Measurements from ENCODE around the gene MYO5A.
"Not testable (repeated sequence)": the region's sequence is repeated elsewhere in the genome, so short reads cannot be mapped to it uniquely, and the experiment has no call there.

The MYO5A gene

DNA sequence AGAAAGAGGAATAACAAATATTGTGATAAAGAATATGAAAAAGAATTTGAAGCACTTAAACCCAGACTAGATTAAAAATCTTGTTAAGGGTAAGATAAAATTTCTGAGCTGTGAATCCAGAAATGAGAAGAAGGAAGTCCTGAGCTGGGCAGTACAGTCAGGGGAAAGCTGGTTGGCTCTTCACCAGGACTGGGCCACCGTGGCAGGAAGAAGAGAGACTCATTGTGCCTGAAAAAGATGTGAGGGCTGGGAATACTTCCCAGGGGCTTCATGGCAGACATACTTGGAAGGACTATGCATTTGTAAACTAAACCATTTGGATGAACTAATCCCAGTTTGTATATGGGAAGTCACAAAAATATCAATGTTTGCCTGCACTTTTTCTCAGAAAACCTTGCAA is 204.6 kb downstream of the MYO5A start:
- no peak for DNase-seq

DNA sequence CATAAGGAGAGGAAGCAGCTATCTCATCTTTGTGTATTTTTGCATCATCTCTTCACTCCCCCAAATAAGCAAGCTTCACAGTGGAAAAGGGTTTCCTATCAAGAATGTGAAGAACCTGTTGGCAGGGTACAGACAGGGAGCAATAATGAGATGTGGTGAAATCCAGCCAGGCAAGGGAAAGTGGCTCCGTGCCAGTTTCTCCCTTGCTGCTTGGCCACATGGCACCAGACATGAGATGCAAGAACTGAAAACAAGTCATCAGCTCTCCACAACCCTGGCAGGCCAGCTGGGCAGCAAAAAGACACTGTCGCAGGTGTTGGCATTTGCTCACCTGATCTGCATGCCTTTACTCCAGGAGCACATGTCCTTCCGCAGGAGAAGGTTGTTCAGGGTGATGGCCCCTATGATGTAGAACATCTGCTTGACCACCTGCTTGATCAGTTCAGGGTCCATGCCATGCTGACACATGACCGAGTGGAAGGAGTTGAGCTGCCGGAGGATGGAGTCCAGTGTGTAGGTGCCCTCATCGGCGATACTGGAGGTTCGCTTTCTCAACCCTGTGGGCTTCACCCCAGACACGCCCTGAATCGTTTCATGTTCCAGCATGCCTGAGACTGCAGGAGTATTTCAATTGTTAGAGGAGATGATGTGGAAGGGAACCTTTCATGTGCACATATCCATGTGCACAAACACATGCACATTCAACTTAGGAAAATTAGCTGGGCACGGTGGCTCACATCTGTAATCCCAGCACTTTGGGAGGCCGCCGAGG is 209.8 kb downstream of the MYO5A start:
- no peak for DNase-seq

DNA sequence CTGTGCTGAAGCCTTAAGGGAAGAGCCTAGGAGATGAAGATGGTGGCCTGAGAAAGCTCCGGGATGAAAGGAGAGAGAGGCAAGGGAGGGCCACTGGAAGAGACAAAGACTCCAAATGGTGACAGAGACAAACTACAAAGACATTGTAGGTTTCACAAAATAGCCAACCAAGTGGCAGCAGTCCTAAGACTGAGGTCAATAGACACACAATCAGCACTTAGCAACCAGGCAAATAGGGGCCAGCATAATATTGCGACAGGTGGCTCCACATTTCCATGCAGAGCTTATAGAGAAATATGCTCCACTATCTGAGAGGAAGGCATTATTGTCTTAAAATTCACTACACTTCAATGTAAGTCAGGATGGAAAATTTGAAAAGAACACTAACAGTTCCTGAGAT is 211.0 kb downstream of the MYO5A start:
- DNase-seq, result no peak

DNA sequence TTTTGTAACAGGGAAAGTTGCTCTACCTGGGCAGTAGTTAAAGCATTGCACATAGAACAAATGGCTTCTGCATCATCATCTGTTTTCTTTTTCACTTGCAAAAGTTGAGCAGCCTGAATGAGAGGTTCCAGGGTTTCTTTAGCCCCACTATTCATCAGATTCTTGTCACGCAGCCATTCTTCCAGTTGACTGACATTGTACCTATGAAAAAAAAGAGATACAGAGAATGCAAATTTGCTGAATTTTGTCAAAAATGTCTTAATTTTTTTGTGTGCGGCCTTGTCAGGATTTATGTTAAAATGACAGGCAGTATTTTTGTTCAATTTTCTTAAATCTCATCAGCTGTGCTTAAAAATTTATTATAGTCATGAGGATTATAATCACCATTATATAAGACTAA is 211.7 kb downstream of the MYO5A start:
- DNase-seq, result no peak

DNA sequence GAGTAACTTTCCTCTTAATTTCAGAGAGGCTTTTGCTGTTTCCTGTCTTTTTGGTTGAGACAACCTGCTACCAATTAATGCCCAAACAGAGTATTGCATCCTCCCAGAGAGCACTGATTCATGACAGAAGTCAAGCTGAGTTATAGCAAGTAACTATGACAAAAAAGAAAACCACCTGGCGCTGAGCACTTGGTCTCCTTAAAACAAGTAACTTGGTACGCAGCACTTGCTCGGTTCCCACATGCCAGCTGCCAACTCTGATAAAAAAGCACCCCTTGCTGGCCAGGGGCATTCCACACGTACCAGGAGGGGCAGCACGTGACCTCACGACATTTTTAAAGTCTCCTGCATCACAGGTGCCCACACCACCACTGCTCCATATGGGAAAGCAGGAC is 219.5 kb downstream of the MYO5A start:
- DNase-seq, result no peak

DNA sequence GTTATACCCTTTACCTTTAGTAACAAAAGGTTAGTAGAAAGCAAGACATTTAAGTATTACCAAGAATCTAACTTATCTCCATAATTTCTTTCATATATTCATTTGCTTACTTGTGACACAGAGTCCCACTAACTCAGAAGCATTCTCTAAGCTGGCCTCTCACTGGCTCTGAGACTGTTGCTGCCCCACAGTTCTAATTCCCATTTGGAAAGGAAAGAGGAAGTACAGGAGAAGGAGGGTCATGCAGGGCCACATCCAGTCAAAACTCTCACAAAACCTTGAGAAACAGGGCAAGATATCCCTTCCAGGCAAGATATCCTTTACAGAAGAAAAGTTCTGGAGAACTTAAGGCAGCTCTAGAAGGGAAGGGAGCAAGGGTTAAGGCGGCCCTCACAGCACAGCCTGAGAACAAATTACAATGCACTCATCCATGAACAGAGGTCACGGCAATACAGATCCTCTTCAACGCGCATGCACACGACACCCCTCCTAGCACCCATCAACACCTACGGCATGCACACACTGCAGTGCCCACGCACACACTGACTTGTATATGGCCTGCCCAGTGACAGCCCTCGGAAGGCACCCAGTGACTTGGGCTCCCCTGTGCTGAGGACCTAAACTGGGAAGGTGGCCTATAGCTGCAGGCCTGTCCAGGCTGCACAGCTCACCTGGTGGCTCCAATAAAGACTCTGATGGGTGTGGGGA is 220.1 kb downstream of the MYO5A start:
- DNase-seq, result no peak

DNA sequence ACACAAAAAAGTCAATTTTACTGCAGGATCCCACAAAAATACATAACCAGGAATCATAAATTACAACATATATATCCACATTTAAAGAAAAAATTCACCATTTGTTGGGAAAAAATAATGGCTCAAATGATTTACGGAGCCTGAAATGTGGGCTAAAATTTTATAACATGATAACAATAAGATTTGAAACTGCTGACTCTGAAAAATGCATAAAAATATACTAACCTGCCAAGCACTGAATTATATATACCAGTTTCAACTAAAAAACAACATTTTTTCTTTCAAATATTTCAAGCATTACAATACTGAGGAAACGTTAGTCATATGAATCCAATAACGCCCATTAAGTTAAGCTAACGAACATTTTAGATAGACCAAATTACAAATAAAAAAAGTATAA is 220.8 kb downstream of the MYO5A start:
- DNase-seq, result no peak

GRCh38 chr15:52306270-52306669 is 222.4 kb downstream of the MYO5A start:
- no peak for DNase-seq

GRCh38 chr15:52303093-52303772 is 225.4 kb downstream of the MYO5A start:
- DNase-seq, result no peak

- DNase-seq, result no peak
Observed at GRCh38 chr15:52301265-52301847, 227.3 kb downstream of the MYO5A start.

DNA sequence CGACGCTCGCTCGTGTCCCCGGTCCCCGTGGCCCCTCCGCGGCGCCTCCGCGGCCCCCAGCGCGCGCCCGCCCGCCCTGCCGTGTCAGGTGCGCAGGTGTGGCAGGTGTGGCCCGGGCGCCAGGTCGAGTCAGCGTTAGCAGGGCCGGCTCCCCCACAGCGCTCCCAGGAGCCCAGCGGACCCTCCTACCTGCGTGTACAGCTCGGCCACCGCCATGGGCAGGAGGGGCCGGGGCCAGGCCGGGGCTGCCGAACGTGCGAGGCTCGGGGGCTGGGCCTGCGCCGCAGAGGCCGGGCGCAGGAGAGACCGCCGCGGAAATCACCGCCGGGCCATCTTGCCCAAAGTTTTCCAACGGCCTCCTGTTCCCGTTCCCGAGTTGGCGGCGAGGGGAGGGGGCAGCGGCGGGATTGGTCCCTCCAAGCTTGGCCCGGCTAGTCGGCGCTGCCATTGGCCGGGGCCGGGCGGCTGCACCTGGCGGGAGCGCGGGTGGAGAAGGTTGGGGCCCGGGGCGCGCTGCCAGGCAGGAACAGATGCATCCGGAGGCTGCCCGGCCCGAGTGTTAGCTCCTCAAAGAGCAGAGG is 233.2 kb downstream of the MYO5A start, which contains the start of gene MYO5C:
MYO5C (minus strand) TSS at position 384 of the 581 bp plus-strand sequence; CDS start at position 216, 168 bp downstream.
- no peak for DNase-seq

DNA sequence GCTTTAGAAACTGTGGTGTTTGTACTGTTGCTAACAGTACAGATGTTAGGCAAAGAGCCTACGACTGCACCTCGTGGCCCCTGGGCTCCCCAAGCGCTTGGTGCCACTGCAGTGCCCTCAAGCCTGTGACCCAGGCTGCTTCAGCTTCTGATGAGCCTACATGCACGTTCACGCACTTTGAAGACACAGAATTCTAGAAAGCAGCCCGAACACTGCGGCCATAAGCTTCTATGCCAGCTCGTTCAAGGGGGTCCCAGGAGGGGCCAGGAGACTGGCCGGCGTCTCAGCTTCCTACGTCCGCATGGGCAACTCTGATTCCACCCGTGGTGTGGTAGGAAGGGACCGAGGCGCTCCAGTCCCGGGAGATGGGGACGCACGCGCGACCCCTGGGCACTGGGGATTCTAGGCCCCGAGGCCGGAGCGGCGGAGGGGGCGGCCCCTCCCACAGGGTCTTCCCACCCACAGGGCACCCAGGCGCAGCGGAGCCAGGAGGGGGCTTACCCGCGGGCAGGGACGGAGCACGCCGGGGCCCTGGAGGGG is 233.7 kb downstream of the MYO5A start:
- DNase-seq, result no peak

DNA sequence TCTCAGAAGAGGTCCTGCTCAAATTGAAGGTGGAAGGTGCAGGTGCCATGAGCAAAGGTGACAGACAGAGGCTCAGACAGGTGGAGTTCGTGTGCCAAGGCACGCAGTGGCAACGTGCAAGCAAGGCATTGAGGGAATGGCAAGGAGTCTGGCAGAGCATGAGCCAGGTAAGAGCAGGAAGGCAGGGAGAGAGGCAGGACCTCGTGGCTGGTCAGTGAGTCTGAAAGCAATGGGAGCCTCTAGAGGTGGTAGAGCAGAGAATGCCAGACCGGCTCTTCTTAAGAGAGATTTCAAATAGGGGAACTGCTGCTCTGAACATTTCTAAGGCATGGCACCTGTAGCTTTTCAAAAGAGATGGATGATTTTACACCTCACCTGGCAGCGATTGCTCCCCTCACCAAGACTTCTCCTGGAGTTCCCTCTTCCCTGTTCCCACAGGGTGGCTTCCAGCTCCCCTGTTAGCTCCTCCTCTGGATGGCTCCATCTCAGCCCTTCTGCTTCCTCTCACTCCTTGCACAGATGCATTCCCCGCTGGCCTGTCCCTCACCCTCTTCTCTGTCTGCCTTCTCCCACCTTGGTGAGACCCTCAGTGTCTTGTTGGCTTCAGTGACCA is 235.8 kb downstream of the MYO5A start:
- no peak for DNase-seq

DNA sequence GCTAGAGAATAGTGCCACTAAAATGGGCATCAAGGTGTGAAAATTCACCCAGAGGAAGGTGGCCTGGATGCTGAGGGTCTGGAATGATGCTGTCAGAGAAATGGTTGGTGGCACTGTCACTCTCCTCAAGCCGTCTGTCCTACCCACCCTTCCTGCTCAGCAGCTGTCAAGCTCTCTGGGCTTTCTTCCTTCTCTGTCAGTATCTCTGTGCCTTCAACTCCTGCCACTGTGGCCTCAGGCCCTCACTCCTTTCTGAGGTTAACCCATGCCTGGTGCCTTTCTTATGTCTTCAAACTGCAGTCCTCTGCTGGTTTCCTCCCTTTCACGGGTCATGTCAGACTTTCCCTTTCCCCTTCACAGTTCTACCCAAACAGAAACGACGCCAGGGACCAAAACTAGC is 237.5 kb downstream of the MYO5A start:
- DNase-seq, result no peak

DNA sequence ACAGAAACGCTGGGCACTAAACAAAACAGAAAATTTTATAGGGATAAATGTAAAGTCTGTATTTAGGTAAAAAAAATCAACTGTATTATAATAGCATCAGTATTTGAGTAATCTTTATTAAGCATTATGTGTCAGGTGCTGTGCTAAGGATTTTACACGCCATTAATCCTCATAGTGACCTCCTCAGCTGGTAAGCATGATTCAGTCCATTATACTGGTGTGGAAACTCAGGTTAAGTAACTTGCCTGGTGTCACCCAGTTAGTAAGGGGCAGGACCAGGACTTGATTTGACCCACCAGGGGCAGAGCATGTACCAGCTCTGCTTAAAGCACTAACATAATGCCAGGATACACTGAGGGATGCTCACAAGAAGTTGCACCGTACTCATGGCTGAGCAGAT is 237.9 kb downstream of the MYO5A start:
- DNase-seq, result no peak

DNA sequence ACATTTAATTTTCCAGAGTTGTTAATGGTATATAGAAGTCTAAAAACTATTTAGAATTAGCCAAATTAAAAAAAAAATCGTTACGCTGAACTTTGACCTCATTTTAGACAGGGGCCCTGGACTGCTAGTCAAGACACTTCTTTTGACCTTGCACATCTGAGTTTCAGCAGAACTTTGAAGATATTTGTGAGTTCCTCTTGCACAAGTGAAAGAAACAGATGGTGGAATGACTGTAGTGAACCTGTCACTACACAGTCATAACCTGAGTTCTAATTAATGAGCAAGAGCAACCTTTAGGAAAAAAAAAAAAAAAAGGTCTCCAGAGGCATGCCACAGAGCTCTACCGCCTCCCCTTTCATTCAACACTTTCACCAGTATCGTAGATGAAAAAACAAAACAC is 238.4 kb downstream of the MYO5A start:
- no peak for DNase-seq

- no peak for DNase-seq
Observed at GRCh38 chr15:52289629-52290081, 239.0 kb downstream of the MYO5A start.

DNA sequence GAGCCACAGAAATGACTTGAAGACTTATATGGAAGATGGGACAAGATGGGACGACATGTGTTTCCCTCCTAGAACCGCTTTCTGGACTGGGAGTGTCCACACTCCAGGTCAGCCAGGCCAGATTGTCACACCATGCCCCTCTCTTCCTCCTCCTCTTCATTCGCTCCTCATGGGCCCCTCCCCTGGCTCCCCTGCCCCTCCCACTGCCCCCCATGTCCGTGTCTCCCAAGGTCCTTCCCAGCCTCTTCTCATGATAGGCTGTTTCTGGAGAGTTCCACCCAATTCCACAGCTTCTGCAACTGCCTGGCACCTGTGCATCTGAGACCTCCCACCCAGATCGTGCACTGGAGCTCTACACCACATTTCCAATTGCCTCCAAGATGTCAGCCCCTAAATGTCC is 239.7 kb downstream of the MYO5A start:
- DNase-seq, result no peak

GRCh38 chr15:52288051-52288942 is 240.4 kb downstream of the MYO5A start:
- DNase-seq, result no peak

DNA sequence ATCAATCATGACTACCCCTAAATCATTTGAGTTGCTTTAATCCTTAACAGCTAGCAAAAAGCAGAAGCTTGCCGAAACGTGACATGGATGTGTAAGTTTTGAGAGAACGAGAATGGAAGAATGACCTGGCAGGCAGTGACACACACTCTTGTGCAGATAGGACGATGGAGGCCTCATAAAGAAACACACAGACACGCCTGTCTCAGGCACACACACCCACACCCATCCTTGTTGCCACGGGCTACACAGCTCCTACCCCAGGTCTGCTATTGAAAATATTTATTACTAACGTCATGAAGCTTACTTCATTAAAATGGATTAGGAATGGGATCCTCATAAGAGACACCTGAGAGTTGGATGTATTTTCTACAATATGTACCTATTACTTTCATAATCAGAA is 241.6 kb downstream of the MYO5A start:
- no peak for DNase-seq

DNA sequence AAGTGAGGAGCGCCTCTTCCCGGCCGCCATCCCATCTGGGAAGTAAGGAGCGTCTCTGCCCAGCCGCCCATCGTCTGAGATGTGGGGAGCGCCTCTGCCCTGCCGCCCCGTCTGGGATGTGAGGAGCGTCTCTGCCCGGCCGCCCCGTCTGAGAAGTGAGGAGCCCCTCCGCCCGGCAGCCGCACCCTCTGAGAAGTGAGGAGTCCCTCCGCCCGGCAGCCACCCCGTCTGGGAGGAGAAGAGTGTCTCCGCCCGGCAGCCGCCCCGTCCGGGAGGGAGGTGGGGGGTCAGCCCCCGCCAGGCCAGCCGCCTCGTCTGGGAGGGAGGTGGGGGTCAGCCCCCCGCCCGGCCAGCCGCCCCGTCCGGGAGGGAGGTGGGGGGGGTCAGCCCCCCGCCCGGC is 242.7 kb downstream of the MYO5A start:
- DNase-seq, result not testable (repeated sequence)
